Prostate gland (tissue), 2 donors: Measurements from ENCODE around the gene FYCO1. TPM values are rescaled to one million over a fixed set of nuclear protein-coding genes. Genes with fewer than 3 reads are reported as not detected.

Experiments
- DNase-seq: peaks from one replicate; pipeline ENCODE4 v3.0.0-alpha.2; 2019; ENCODE audit warnings: low spot score
- H3K27ac ChIP-seq, 2 donors: fragments of 200-600 bp; sonication (generic); 2 replicates each; pipeline ENCODE4 v1.5.1; 2017 to 2019
- H3K27me3 ChIP-seq: fragments of 200-600 bp; sonication (generic); replicated peaks from 2 replicates; pipeline ENCODE4 v1.5.1; 2019; ENCODE audit not compliant: insufficient read depth
- H3K36me3 ChIP-seq, 2 donors: fragments of 200-600 bp; sonication (generic); 1 replicate in 1 of 2; 2 replicates in 1 of 2; pipeline versions ENCODE4 v1.5.1 to v1.8.1; 2017 to 2019
- H3K4me1 ChIP-seq: fragments of 200-600 bp; sonication (generic); replicated peaks from 2 replicates; pipeline ENCODE4 v1.5.1; 2019
- H3K4me3 ChIP-seq, 2 donors: fragments of 200-600 bp; sonication (generic); 2 replicates each; pipeline ENCODE4 v1.5.1; 2017 to 2019
- H3K9me3 ChIP-seq: fragments of 200-600 bp; sonication (generic); 2 replicates; pipeline ENCODE4 v1.5.1; 2017
- CTCF ChIP-seq, 4 experiments: fragments of 200-600 bp in 2 of 4; fragments of 450-650 bp in 2 of 4; sonication (generic) in 2 of 4; IDR thresholded peaks; 1 replicate in 3 of 4; 2 replicates in 1 of 4; pipeline ENCODE4 v1.5.1; 2016 to 2019; ENCODE audit warnings: antibody characterized with exemption in 4 of 4, mild to moderate bottlenecking in 2 of 4, moderate library complexity in 2 of 4
- POLR2A ChIP-seq: fragments of 450-650 bp; IDR thresholded peaks from one replicate; pipeline ENCODE4 v1.6.1; 2016; ENCODE audit warnings: antibody characterized with exemption, mild to moderate bottlenecking
- POLR2AphosphoS5 ChIP-seq: sonication (generic); formaldehyde crosslinking; IDR thresholded peaks from one replicate; pipeline ENCODE4 v1.6.1; 2017; ENCODE audit warnings: antibody characterized with exemption
- WGBS: methylation state at CpG from one replicate; pipeline ENCODE4 v1.1.5; 2018; 5-methylcytosine and 5-hydroxymethylcytosine counted together
- intact Hi-C: fragments of 100-400 bp; cut with DNase I; formaldehyde crosslinking; loops from one replicate; pipeline ENCODE4 v1.14.2; 2022
- total RNA-seq, 2 donors: library from RNA; depleted of rRNA; stranded (reverse); fragments of >200 nt; gene quantifications; one replicate each; pipeline ENCODE4 v1.1.0, GENCODE V29; 2016

FYCO1 gene
- total RNA-seq, 2 donors from 2014 or later = 33.1 to 56.7 TPM

- H3K36me3 ChIP-seq = no peaks in the 10 kb centered on the region
- TF ChIP-seq CTCF (IDR thresholded peaks at IDR 0.05) (no peak), POLR2AphosphoS5 (peak; percentile 21)
- 30% methylated on average over 8 of the region's 8 CpGs for WGBS
- intact Hi-C loops = no loop called here
- no peaks in the 10 kb centered on the region for H3K9me3 ChIP-seq
- H3K27ac ChIP-seq = peak overlapping the region; percentile 83 to 86
- no peak overlapping the region for H3K4me3 ChIP-seq
- no peaks in the 10 kb centered on the region for H3K27me3 ChIP-seq
- peaks cover 39% of the 10 kb centered on the region for H3K4me1 ChIP-seq
- DNase-seq = no peak
Measured at GRCh38 chr3:45987368-45988291, 8.0 kb downstream of the FYCO1 start.

- TF ChIP-seq POLR2AphosphoS5 (peak; percentile 87), CTCF (IDR thresholded peaks at IDR 0.05) (no peak)
- Histone ChIP-seq H3K4me3 (no peak overlapping the region), H3K27ac (peak overlapping the region; percentile 83 to 86), H3K9me3 (no peaks in the 10 kb centered on the region), H3K4me1 (peaks cover 36% of the 10 kb centered on the region), H3K36me3 (no peaks in the 10 kb centered on the region), H3K27me3 (no peaks in the 10 kb centered on the region)
- WGBS = 48% methylated on average over 5 of the region's 5 CpGs
- peak; percentile 78 for DNase-seq
- intact Hi-C loops = no loop called here
Measured at GRCh38 chr3:45986303-45986982, 9.2 kb downstream of the FYCO1 start.

- Histone ChIP-seq H3K27ac (peak overlapping the region; percentile 83 to 86), H3K4me3 (no peak overlapping the region), H3K36me3 (no peaks in the 10 kb centered on the region), H3K9me3 (no peaks in the 10 kb centered on the region), H3K4me1 (peaks cover 36% of the 10 kb centered on the region), H3K27me3 (no peaks in the 10 kb centered on the region)
- no peak for DNase-seq
- TF ChIP-seq CTCF (IDR thresholded peaks at IDR 0.05) = no peak
- no peak for TF ChIP-seq POLR2A
- no peak for TF ChIP-seq POLR2AphosphoS5
- WGBS = 63% methylated on average over 13 of the region's 13 CpGs
- intact Hi-C loops = no loop called here
Measured at GRCh38 chr3:45985532-45986302, 9.9 kb downstream of the FYCO1 start.

- Histone ChIP-seq H3K27ac (peak overlapping the region; percentile 83 to 86), H3K27me3 (no peaks in the 10 kb centered on the region), H3K4me1 (peaks cover 36% of the 10 kb centered on the region), H3K4me3 (no peak overlapping the region), H3K9me3 (no peaks in the 10 kb centered on the region), H3K36me3 (no peaks in the 10 kb centered on the region)
- WGBS = 39% methylated on average over 8 of the region's 8 CpGs
- DNase-seq = peak; percentile 70
- intact Hi-C loops = no loop called here
- TF ChIP-seq POLR2AphosphoS5 (peak; percentile 83), CTCF (IDR thresholded peaks at IDR 0.05) (no peak)
Measured at GRCh38 chr3:45984331-45985312, 11.0 kb downstream of the FYCO1 start.
